HepG2 (cell line): ENCODE results near the gene LMAN2. TPM values are rescaled to one million over a fixed set of nuclear protein-coding genes. Genes with fewer than 3 reads are reported as not detected.
A peak's percentile ranks its signal among the peaks of the same experiment; 100 is the strongest.

Experiments
- BRF2 ChIP-seq: sonication (generic); formaldehyde crosslinking; IDR thresholded peaks from 2 replicates; pipeline ENCODE4 v1.8.1; 2022; ENCODE audit warnings: mild to moderate bottlenecking, missing genetic modification reagents
- ETS1 ChIP-seq: sonication (generic); formaldehyde crosslinking; IDR thresholded peaks from 2 replicates; pipeline ENCODE4 v1.4.0; 2020; ENCODE audit warnings: missing genetic modification reagents
- FOXA3 ChIP-seq: IDR thresholded peaks from 2 replicates; pipeline ENCODE4 v1.6.1; 2016; ENCODE audit warnings: missing genetic modification reagents, missing compliant biosample characterization
- FOXJ3 ChIP-seq: sonication (generic); formaldehyde crosslinking; IDR thresholded peaks from 2 replicates; pipeline ENCODE4 v1.4.0; 2020; ENCODE audit warnings: missing genetic modification reagents, mild to moderate bottlenecking, borderline replicate concordance
- GPN1 ChIP-seq: sonication (generic); formaldehyde crosslinking; IDR thresholded peaks from 2 replicates; pipeline ENCODE4 v1.5.1; 2020; ENCODE audit warnings: missing genetic modification reagents, borderline replicate concordance
- IRX3 ChIP-seq: sonication (generic); formaldehyde crosslinking; IDR thresholded peaks from 2 replicates; pipeline ENCODE4 v1.8.1; 2023; ENCODE audit warnings: mild to moderate bottlenecking, low read depth, missing genetic modification reagents, borderline replicate concordance
- MAFF ChIP-seq: IDR thresholded peaks from 2 replicates; pipeline ENCODE4 v1.6.1; 2011; ENCODE audit warnings: low read depth, low read length, improper control_type of control experiment
- MXD4 ChIP-seq: IDR thresholded peaks from 2 replicates; pipeline ENCODE4 v1.6.1; 2016; ENCODE audit warnings: mild to moderate bottlenecking, missing biosample characterization, missing genetic modification reagents
- NFAT5 ChIP-seq: sonication (generic); formaldehyde crosslinking; IDR thresholded peaks from 2 replicates; pipeline ENCODE4 v1.4.0; 2020; ENCODE audit warnings: missing genetic modification reagents
- NR2C2 ChIP-seq: sonication (generic); formaldehyde crosslinking; IDR thresholded peaks from 2 replicates; pipeline ENCODE4 v1.4.0; 2020; ENCODE audit warnings: missing genetic modification reagents, mild to moderate bottlenecking, moderate library complexity, borderline replicate concordance
- POGZ ChIP-seq: sonication (generic); formaldehyde crosslinking; IDR thresholded peaks from 2 replicates; pipeline ENCODE4 v1.4.0; 2020; ENCODE audit warnings: mild to moderate bottlenecking, missing genetic modification reagents
- SPEN ChIP-seq: sonication (generic); formaldehyde crosslinking; IDR thresholded peaks from 2 replicates; pipeline ENCODE4 v1.5.1; 2020; ENCODE audit warnings: low read depth, mild to moderate bottlenecking, missing genetic modification reagents
- ZNF547 ChIP-seq: sonication (generic); formaldehyde crosslinking; IDR thresholded peaks from 2 replicates; pipeline ENCODE4 v1.5.1; 2020; ENCODE audit warnings: mild to moderate bottlenecking, missing genetic modification reagents
- ZNF609 ChIP-seq: sonication (generic); formaldehyde crosslinking; IDR thresholded peaks from 2 replicates; pipeline ENCODE4 v1.4.0; 2020; ENCODE audit warnings: mild to moderate bottlenecking, missing genetic modification reagents, borderline replicate concordance
- ZNF644 ChIP-seq: IDR thresholded peaks from 2 replicates; pipeline ENCODE4 v1.6.1; 2016; ENCODE audit warnings: low read depth
- polyA plus RNA-seq, 8 experiments: library from polyadenylated mRNA; depleted of rRNA in 3 of 8; stranded (reverse) in 7 of 8; unstranded in 1 of 8; fragments of >200 nt; fragmentation: Illumina TruSeq in 4 of 8; extraction: Trizol in 4 of 8; gene quantifications; 2 replicates each; pipeline versions ENCODE4 v1.2.1 to v1.2.3, GENCODE V29; 2011 to 2016; ENCODE audit warnings: low read depth in 4 of 8, missing spikeins in 1 of 8, mixed read lengths in 1 of 8; ENCODE audit not compliant: insufficient read depth in 1 of 8
- total RNA-seq, 5 experiments: library from RNA; depleted of rRNA; stranded (reverse); fragments of >200 nt; fragmentation: Illumina TruSeq; extraction: Trizol; gene quantifications; 2 replicates each; pipeline ENCODE4 v1.2.3, GENCODE V29; 2016; ENCODE audit warnings: low read depth in 1 of 5

Gene LMAN2
- total and polyA plus RNA-seq, 2 of the 13 experiments (the other 11 are each of a cell fraction or from before 2014, with no cell fraction given) = 191 to 197 TPM

- TF ChIP-seq SPEN (CRISPR knock-in tag) (peak; percentile 63; the same call in 1 of the 2 replicates), IRX3 (peak; percentile 83; the same call in 1 of the 2 replicates), BRF2 (peak; percentile 92), ETS1 (CRISPR knock-in tag) (0 out of 2 replicates have a peak, but pooled peaks have one; percentile 75), GPN1 (CRISPR knock-in tag) (no peak), ZNF609 (peak; percentile 66; the same call in 1 of the 2 replicates), MXD4 (peak; percentile 77; the same call in 1 of the 2 replicates), MAFF (no peak), NFAT5 (CRISPR knock-in tag) (peak; percentile 52; the same call in 1 of the 2 replicates), FOXJ3 (no peak), ZNF547 (CRISPR knock-in tag) (peak; percentile 91), NR2C2 (peak; percentile 74), ZNF644 (CRISPR knock-in tag) (no peak), POGZ (CRISPR knock-in tag) (no peak), FOXA3 (CRISPR knock-in tag) (peak; percentile 42; the same call in 1 of the 2 replicates)
Observed at GRCh38 chr5:177303121-177303924, 48.1 kb downstream of the LMAN2 start, which contains the start of the genes PRELID1 and RAB24 (continued).
